NCI-H446 (cell line): ENCODE measurements around the gene BHLHE41.

Experiments used
- DNase-seq, 2 experiments: peaks; one replicate each; lab custom pipeline; 2025; lab: John Stamatoyannopoulos, UW

BHLHE41 gene

GRCh38 chr12:26134540-26134939 is 9.7 kb upstream of the BHLHE41 start:
- DNase-seq = no peak

GRCh38 chr12:26133521-26133920 is 8.7 kb upstream of the BHLHE41 start:
- no peak for DNase-seq

GRCh38 chr12:26132866-26133265 is 8.0 kb upstream of the BHLHE41 start:
- DNase-seq = no peak

- DNase-seq = no peak
These were observed 7.1 kb upstream of the BHLHE41 start for GRCh38 chr12:26131936-26132335.

GRCh38 chr12:26130728-26131127 is 5.9 kb upstream of the BHLHE41 start:
- no peak for DNase-seq

- peak; percentile 12 to 82 for DNase-seq
These were observed 3.3 kb upstream of the BHLHE41 start for GRCh38 chr12:26128168-26128567.

- no peak for DNase-seq
These were observed 2.6 kb upstream of the BHLHE41 start for GRCh38 chr12:26127404-26127803.

GRCh38 chr12:26126340-26127284 is 1.8 kb upstream of the BHLHE41 start:
- peak; percentile 44 to 82 for DNase-seq

- peak in 1 of 2 experiments; percentile 75 for DNase-seq
These were observed 833 bp upstream of the BHLHE41 start for GRCh38 chr12:26125400-26126339.

GRCh38 chr12:26123482-26123980 is 1.3 kb downstream of the BHLHE41 start:
- no peak for DNase-seq

GRCh38 chr12:26122681-26123481 is 2.0 kb downstream of the BHLHE41 start:
- peak; percentile 24 to 42 for DNase-seq

GRCh38 chr12:26122061-26122680 is 2.7 kb downstream of the BHLHE41 start:
- peak in 1 of 2 experiments; percentile 14 for DNase-seq

GRCh38 chr12:26121323-26122060 is 3.3 kb downstream of the BHLHE41 start:
- DNase-seq = no peak

GRCh38 chr12:26120561-26121274 is 4.1 kb downstream of the BHLHE41 start:
- DNase-seq = no peak

- DNase-seq = peak; percentile 28 to 63
These were observed 5.3 kb downstream of the BHLHE41 start for GRCh38 chr12:26119391-26119989.

- no peak for DNase-seq
These were observed 6.5 kb downstream of the BHLHE41 start for GRCh38 chr12:26118308-26118707.

- no peak for DNase-seq
These were observed 7.8 kb downstream of the BHLHE41 start for GRCh38 chr12:26116829-26117715.

- no peak for DNase-seq
These were observed 10.0 kb downstream of the BHLHE41 start for GRCh38 chr12:26114720-26115401.
